Caki2 (cell line): ENCODE measurements around the gene SLC17A8. TPM values are rescaled to one million over a fixed set of nuclear protein-coding genes. Genes with fewer than 3 reads are reported as not detected.
A peak's percentile ranks its signal among the peaks of the same experiment; 100 is the strongest.
"Not testable (repeated sequence)": the region's sequence is repeated elsewhere in the genome, so short reads cannot be mapped to it uniquely, and the experiment has no call there.

Source experiments
- DNase-seq: peaks from one replicate; pipeline ENCODE4 v3.0.0-alpha.2; 2015; ENCODE audit warnings: low read depth
- in situ Hi-C: cut with HindIII; loops from 2 replicates; pipeline ENCODE4 v1.10.0; 2016; ENCODE audit warnings: low sequenced_read_pairs, low pct_unique_long_range_greater_than_20kb, mixed read lengths
- total RNA-seq: library from RNA; depleted of rRNA; stranded (reverse); fragments of >200 nt; shearing (Covaris generic); gene quantifications from 2 replicates; pipeline ENCODE4 v1.2.3, GENCODE V29; 2014; ENCODE audit warnings: low replicate concordance; rRNA removed

Gene SLC17A8
- not detected in 2 replicates for total RNA-seq

GRCh38 chr12:100356644-100357223, at the start of gene SLC17A8:
TSS of gene SLC17A8 (plus strand) at chr12:100357074. CDS start at chr12:100357392, 318 bp downstream.
- DNase-seq = no peak
- in situ Hi-C loops = no loop called here

GRCh38 chr12:100308138-100308537, 48.7 kb upstream of the SLC17A8 start:
- DNase-seq, in situ Hi-C loops: not testable (repeated sequence)

- in situ Hi-C loops = no loop called here
- DNase-seq = no peak
These were observed 45.6 kb upstream of the SLC17A8 start for GRCh38 chr12:100311317-100311716.

GRCh38 chr12:100317371-100317770, 39.5 kb upstream of the SLC17A8 start:
- in situ Hi-C loops = no loop called here
- DNase-seq = no peak

- DNase-seq = no peak
- in situ Hi-C loops = no loop called here
These were observed 32.4 kb upstream of the SLC17A8 start for GRCh38 chr12:100324498-100324897.

- no peak for DNase-seq
- in situ Hi-C loops = no loop called here
These were observed 30.7 kb upstream of the SLC17A8 start for GRCh38 chr12:100326208-100326607.

- DNase-seq = no peak
- in situ Hi-C loops = no loop called here
These were observed 27.1 kb upstream of the SLC17A8 start for GRCh38 chr12:100329800-100330199.

- DNase-seq = no peak
- in situ Hi-C loops = no loop called here
These were observed 25.0 kb upstream of the SLC17A8 start for GRCh38 chr12:100331871-100332270.

- no peak for DNase-seq
- in situ Hi-C loops = no loop called here
These were observed 24.0 kb upstream of the SLC17A8 start for GRCh38 chr12:100332852-100333251.

GRCh38 chr12:100337299-100337698, 19.6 kb upstream of the SLC17A8 start:
- in situ Hi-C loops = no loop called here

GRCh38 chr12:100337727-100338126, 19.1 kb upstream of the SLC17A8 start:
- no peak for DNase-seq
- in situ Hi-C loops = no loop called here

More at GRCh38 chr12:100337299-100337698, 19.6 kb upstream of the SLC17A8 start:
- no peak for DNase-seq

GRCh38 chr12:100339071-100339470, 17.8 kb upstream of the SLC17A8 start:
- in situ Hi-C loops = no loop called here
- DNase-seq = no peak

GRCh38 chr12:100342897-100343296, 14.0 kb upstream of the SLC17A8 start:
- DNase-seq, in situ Hi-C loops: not testable (repeated sequence)

- in situ Hi-C loops, DNase-seq: not testable (repeated sequence)
These were observed 12.5 kb upstream of the SLC17A8 start for GRCh38 chr12:100344351-100344750.

- DNase-seq = no peak
- in situ Hi-C loops = no loop called here
These were observed 11.7 kb upstream of the SLC17A8 start for GRCh38 chr12:100345020-100345767.

- in situ Hi-C loops = no loop called here
- no peak for DNase-seq
These were observed 10.2 kb upstream of the SLC17A8 start for GRCh38 chr12:100346660-100347059.

- in situ Hi-C loops = no loop called here
- DNase-seq = peak; percentile 31
These were observed 8.0 kb upstream of the SLC17A8 start for GRCh38 chr12:100348657-100349454.

- in situ Hi-C loops = no loop called here
- no peak for DNase-seq
These were observed 2.4 kb downstream of the SLC17A8 start for GRCh38 chr12:100359248-100359647.

- peak; percentile 12 for DNase-seq
- in situ Hi-C loops = no loop called here
These were observed 2.9 kb downstream of the SLC17A8 start for GRCh38 chr12:100359822-100360221.
